Right lobe of liver (tissue), 4 donors: ENCODE results near the gene ATP2B3.

Experiments
- CTCF ChIP-seq, 4 donors: fragments of 200-600 bp in 3 of 4; fragments of 450-650 bp in 1 of 4; IDR thresholded peaks; one replicate each; pipeline versions ENCODE4 v1.5.1 to v1.8.0; 2016 to 2022; ENCODE audit warnings: antibody characterized with exemption in 4 of 4, mild to moderate bottlenecking in 2 of 4
- POLR2A ChIP-seq: fragments of 450-650 bp; IDR thresholded peaks from one replicate; pipeline ENCODE4 v1.6.1; 2017; ENCODE audit warnings: antibody characterized with exemption, mild to moderate bottlenecking
- donor health status: DM: no; HTN: no; CAD: no.
- donor health status: DM: no; HTN: no; CAD: no.
- donor health status: DM: no; HTN: yes; CAD: no.

DNA sequence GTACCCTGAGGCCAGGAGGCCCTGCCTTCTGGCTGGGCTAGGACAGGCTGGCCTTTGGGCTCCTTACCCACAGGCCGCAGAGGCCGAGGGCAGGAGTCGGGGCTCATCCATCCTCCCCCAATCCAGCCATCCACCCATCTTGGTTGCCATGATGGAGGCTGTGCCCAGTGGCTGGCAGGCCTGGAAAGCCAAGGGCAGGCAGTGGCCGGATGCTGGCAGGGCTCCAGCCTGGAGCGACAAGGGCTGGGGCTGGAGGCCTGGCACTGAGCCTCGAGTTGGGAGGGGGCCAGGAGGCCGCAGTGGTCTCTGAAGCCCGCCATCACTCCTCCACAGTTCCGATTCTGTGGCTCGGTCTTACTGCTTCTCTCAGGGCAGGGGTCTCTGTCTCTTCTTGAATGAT is 31.3 kb upstream of the ATP2B3 start:
- no peak for TF ChIP-seq CTCF (IDR thresholded peaks at IDR 0.05)
- TF ChIP-seq POLR2A = no peak
